GM23248 (cell line): ENCODE measurements around the gene EHBP1L1.

Experiments
- EZH2 ChIP-seq: fragments of 200-600 bp; sonication (generic); IDR thresholded peaks from 2 replicates; pipeline ENCODE4 v1.6.1; 2018; ENCODE audit warnings: antibody characterized with exemption, mild to moderate bottlenecking; ENCODE audit not compliant: insufficient read depth, poor library complexity, severe bottlenecking
- EZH2phosphoT487 ChIP-seq: fragments of 200-600 bp; sonication (generic); IDR thresholded peaks from 2 replicates; pipeline ENCODE4 v1.6.1; 2018; ENCODE audit warnings: antibody characterized with exemption, moderate library complexity, mild to moderate bottlenecking, low read depth; ENCODE audit not compliant: insufficient read depth

GRCh38 chr11:65526744-65527143 is 49.1 kb upstream of the EHBP1L1 start:
- no peak for TF ChIP-seq EZH2
- TF ChIP-seq EZH2phosphoT487: no peak
